Measurements from ENCODE around the gene OS9.
A peak's percentile ranks its signal among the peaks of the same experiment; 100 is the strongest.

- peak; percentile 62 for TF ChIP-seq POLR2AphosphoS5 (IDR thresholded peaks at IDR 0.05; ENCODE audit: borderline replicate concordance, low read depth, low read length)
- no peak for TF ChIP-seq FOXP2 (optimal IDR thresholded peaks at IDR 0.05; ENCODE audit: control extremely low read depth, extremely low read length, insufficient read depth)
- no peak for TF ChIP-seq EZH2 (IDR thresholded peaks at IDR 0.05)
Observed at GRCh38 chr12:57745485-57745881, 51.6 kb downstream of the OS9 start.
